Psoas muscle (tissue), 8 donors: Measurements from ENCODE around the gene NME3. TPM values are rescaled to one million over a fixed set of nuclear protein-coding genes. Genes with fewer than 3 reads are reported as not detected.

Experiments used
- ATAC-seq, 4 donors: fragments of 200-7000 bp; cut with Tn5 transposase; one replicate each; pipeline ENCODE4 v1.9.1; 2020; ENCODE audit warnings: moderate library complexity in 3 of 4, mild to moderate bottlenecking in 2 of 4
- DNase-seq, 2 donors: peaks; one replicate each; pipeline ENCODE4 v3.0.0-alpha.2; 2020
- H3K27ac ChIP-seq: fragments of 200-600 bp; one replicate; pipeline ENCODE4 v1.8.0; 2022
- H3K27me3 ChIP-seq, 3 donors: fragments of 200-600 bp in 1 of 3; one replicate each; pipeline versions ENCODE4 v1.6.1 to v1.8.0; 2013 to 2022; ENCODE audit warnings: low read length in 2 of 3, mild to moderate bottlenecking in 2 of 3, moderate library complexity in 1 of 3; ENCODE audit not compliant: insufficient read depth in 3 of 3
- H3K36me3 ChIP-seq, 2 donors: fragments of 200-600 bp in 1 of 2; one replicate each; pipeline versions ENCODE4 v1.6.1 to v1.8.0; 2013 to 2022; ENCODE audit warnings: low read depth in 1 of 2, mild to moderate bottlenecking in 1 of 2, moderate library complexity in 1 of 2; ENCODE audit not compliant: insufficient read depth in 1 of 2
- H3K4me1 ChIP-seq: fragments of 200-600 bp; one replicate; pipeline ENCODE4 v1.8.0; 2022
- H3K4me3 ChIP-seq: fragments of 200-600 bp; one replicate; pipeline ENCODE4 v1.8.0; 2022; ENCODE audit warnings: mild to moderate bottlenecking
- H3K9me3 ChIP-seq: fragments of 200-600 bp; one replicate; pipeline ENCODE4 v1.8.0; 2022
- CTCF ChIP-seq: fragments of 200-600 bp; IDR thresholded peaks from one replicate; pipeline ENCODE4 v1.8.0; 2022; ENCODE audit warnings: antibody characterized with exemption
- WGBS, 3 donors: extraction: QIAGEN DNeasy Blood & Tissue Kit; methylation state at CpG; one replicate each; pipeline versions ENCODE4 v1.1.6 to v1.1.7; 2013; 5-methylcytosine and 5-hydroxymethylcytosine counted together
- intact Hi-C, 2 donors: fragments of 100-400 bp; cut with DNase I; formaldehyde crosslinking; loops; one replicate each; pipeline versions ENCODE4 v1.11.0 to v1.14.2; 2022
- polyA plus RNA-seq, 3 donors: library from polyadenylated mRNA; stranded (reverse); fragments of 200-250 nt; gene quantifications; one replicate each; pipeline ENCODE4 v1.2.3, GENCODE V29; 2013
- total RNA-seq, 4 donors: library from RNA; stranded (reverse); fragmentation: NEBNext Ultra II Directional in 2 of 4; extraction: Animal tissue kit (Norgen Biotek cat#: 25700) in 2 of 4; gene quantifications; one replicate each; pipeline versions ENCODE4 v1.2.1 to v1.2.4, GENCODE V29; 2021 to 2023
- donor health status: healthy with polysubstance abuse.
- donor health status: DM: no; HTN: no; CAD: no; lungs with moderate emphysema.
- donor health status: Bipolar disorder and iron deficiency.
- donor health status: healthy.
- donor health status: DM: yes; HTN: yes; CAD: no.
- donor health status: DM: no; HTN: no; CAD: no.
- donor health status: DM: no; HTN: no; CAD: no.
- donor health status: DM: yes; HTN: yes; CAD: no.

NME3 gene
- total and polyA plus RNA-seq, 7 donors, result 9.9 to 27.1 (median 18.8) TPM

DNA sequence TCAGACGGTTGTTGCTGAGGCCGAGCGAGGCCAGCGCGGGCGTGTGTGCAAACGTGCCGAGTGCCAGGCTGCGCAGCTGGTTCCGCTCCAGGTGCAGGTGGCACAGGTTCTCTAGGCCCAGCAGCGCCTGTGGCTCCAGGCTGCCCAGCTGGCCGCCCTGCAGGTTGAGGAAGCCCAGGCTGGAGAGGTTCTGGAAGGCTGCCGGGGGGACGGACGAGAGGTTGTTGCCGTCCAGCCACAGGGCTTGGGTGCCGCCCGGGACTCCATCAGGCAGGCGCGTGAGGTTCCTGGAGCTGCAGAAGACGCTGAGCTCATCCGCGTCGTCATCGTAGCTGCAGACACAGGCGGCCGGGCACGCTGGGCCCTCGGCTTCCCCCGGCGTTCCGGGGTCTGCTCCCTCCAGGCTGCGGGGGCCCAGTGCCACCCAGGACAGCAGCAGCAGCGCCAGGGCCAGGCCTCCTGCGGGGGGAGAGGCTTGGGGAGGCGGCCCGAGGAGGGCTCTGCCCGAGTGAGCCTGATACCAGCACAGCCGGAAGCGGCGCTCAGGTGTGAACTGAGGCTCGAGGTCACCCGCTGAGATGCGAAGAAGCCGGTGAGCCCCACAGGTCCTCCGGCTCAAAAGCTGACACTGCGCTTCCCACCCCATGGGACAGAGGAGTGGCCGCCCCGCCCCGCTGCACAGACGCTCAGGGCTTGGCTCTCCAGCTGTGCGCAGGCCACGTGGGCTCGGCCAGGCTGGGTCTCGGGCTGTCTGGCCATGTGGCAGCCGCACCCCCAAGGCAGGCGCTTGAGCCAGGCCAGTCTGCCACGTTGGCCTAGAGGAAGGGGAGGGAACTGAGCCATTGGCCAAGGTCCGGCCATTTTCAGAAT, 20.8 kb upstream of the NME3 start:
- Histone ChIP-seq H3K36me3 (peaks cover 0 to 43% of the 10 kb centered on the region in 2 donors), H3K4me1 (no peaks in the 10 kb centered on the region), H3K9me3 (no peaks in the 10 kb centered on the region), H3K27ac (no peak overlapping the region), H3K27me3 (no peaks in the 10 kb centered on the region), H3K4me3 (no peak overlapping the region)
- intact Hi-C loops, result no loop called here
- DNase-seq, result no peak
- no peak for TF ChIP-seq CTCF
- WGBS, 3 donors, result 83 to 88% (median 85%) methylated on average over 53 to 59 of the region's 59 CpGs
- ATAC-seq, result no peak

- Histone ChIP-seq H3K27me3 (no peaks in the 10 kb centered on the region), H3K9me3 (no peaks in the 10 kb centered on the region), H3K4me1 (no peaks in the 10 kb centered on the region), H3K4me3 (no peak overlapping the region), H3K27ac (no peak overlapping the region), H3K36me3 (peaks cover 0 to 51% of the 10 kb centered on the region in 2 donors)
- DNase-seq, result no peak
- intact Hi-C loops, result no loop called here
- WGBS, 3 donors, result 92 to 94% (median 94%) methylated on average over 50 to 53 of the region's 53 CpGs
- no peak for TF ChIP-seq CTCF
- no peak for ATAC-seq
Observed at GRCh38 chr16:1791256-1791942, 20.1 kb upstream of the NME3 start.

- WGBS, 3 donors, result 91 to 94% (median 92%) methylated on average over 44 of the region's 44 CpGs
- H3K4me3 ChIP-seq, result no peak overlapping the region
- H3K36me3 ChIP-seq, result peaks cover 0 to 57% of the 10 kb centered on the region in 2 donors
- intact Hi-C loops, result no loop called here
- ATAC-seq (no peak), DNase-seq (no peak)
- no peak for TF ChIP-seq CTCF
- no peaks in the 10 kb centered on the region for H3K4me1 ChIP-seq
- no peaks in the 10 kb centered on the region for H3K9me3 ChIP-seq
- no peaks in the 10 kb centered on the region for H3K27me3 ChIP-seq
- H3K27ac ChIP-seq, result no peak overlapping the region
Observed at GRCh38 chr16:1790611-1791255, 19.4 kb upstream of the NME3 start.

- no peak overlapping the region for H3K27ac ChIP-seq
- intact Hi-C loops, result no loop called here
- H3K4me1 ChIP-seq, result peaks cover 2% of the 10 kb centered on the region
- WGBS, 3 donors, result 90 to 93% (median 90%) methylated on average over 13 to 15 of the region's 15 CpGs
- H3K4me3 ChIP-seq, result no peak overlapping the region
- H3K9me3 ChIP-seq, result no peaks in the 10 kb centered on the region
- TF ChIP-seq CTCF, result no peak
- no peaks in the 10 kb centered on the region for H3K27me3 ChIP-seq
- ATAC-seq, result no peak
- peaks cover 0 to 57% of the 10 kb centered on the region in 2 donors for H3K36me3 ChIP-seq
- no peak for DNase-seq
Observed at GRCh38 chr16:1790261-1790610, 18.9 kb upstream of the NME3 start.
